ENCODE measurements around the gene ATP8B1.
"Not testable (repeated sequence)": the region's sequence is repeated elsewhere in the genome, so short reads cannot be mapped to it uniquely, and the experiment has no call there.

Gene ATP8B1

DNA sequence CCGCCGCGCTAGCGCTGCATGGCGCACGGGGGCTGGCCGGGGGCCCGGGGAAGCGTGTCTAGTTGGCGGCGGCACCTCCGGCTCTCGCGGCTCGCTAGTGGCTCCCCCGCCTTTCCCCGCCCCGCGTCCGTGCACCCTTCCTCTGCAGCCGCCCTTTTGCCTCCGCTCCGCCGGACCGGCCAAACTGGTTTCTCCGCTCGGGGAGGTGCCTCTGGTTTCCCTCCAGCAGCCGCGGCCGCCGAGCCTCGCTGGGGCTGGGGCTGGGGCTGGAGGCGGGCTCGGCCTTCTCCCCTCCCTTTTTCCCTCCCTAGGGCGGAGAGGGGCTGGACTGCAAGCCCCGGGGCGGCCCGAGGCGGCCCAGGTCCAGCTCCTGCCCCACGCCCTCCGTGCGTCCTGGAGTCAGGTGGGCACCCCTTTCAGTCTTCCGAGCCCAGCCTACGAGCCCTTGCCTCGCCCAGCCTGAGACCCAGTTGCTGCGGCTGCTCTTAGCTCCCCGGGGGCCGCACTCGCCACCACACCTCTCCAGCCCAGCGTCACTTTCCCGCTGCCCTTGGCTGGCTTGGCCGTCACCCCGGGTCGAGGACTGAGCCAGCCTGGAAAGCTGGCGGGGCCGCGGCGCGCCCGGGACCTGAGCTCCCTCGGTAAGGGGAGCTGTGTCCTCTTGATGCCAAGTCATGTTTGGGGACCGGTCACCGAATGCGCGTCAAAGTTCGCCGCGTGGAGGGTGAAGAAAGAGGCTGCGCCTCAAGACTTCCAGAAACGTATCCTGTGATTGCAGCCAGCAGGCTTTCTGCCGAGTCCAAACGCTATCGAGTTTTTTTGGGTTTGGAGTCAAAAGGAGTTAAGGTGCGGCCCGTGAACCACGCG is at the start of gene ATP8B1:
Gene ATP8B1 (minus strand): TSS at position 213 of the 867 bp plus-strand sequence. CDS start 71,508 bp downstream, outside the sequence.
- DNase-seq (ENCODE audit: low read depth), result no peak

DNA sequence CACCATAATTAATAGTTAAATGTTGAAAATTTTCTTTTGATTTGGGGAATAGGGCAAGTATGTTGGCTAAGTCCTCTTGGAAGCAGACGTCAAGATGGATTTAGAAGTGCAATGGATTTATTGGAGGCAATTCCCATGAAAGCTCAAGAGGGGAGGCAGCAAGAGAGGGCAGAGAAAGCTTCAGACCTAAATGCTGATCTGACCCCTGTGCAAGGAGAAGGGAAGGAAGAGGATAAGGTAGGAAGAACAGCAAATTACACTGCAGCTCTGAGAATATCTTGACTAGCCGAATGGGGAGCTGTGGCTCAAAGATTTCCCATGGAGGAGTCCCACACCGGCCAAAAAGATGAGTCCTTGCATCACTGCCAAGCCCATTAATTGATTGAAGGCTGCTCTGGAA is 46.9 kb upstream of the ATP8B1 start:
- no peak for DNase-seq (ENCODE audit: low read depth)

DNA sequence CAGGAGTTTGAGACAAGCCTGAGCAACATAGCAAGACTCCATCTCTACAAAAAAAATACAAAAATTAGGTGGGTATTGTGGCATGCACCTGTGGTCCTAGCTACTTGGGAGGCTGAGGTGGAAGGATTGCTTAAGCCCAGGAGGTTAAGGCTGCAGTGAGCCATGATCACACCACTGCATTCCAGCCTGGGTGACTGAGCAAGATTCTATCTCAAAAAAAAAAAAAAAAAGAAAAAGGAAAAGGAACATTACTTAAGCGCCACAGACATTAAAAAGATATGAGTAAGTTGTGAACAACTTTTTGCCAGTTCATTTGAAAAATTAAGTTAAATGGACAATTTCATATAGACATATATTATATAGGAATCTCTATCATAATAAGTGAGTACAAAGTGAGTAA is 45.3 kb upstream of the ATP8B1 start:
- not testable (repeated sequence) for DNase-seq (ENCODE audit: low read depth)

DNA sequence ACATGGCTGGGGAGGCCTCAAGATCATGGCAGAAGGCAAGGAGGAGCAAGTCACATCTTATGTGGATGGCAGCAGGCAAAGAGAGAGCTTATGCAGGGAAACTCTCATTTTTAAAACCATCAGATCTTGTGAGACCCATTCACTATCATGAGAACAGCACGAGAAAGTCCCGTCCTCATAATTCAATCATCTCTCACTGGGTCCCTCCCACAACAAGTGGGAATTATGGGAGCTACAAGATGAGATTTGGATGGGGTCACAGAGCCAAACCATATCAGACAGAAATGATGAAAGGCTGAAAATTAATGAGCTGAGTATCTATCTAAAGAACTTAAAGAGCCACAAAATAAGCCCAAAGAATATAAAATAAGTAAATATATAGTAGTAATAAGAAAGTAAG is 44.3 kb upstream of the ATP8B1 start:
- DNase-seq (ENCODE audit: low read depth), result not testable (repeated sequence)

DNA sequence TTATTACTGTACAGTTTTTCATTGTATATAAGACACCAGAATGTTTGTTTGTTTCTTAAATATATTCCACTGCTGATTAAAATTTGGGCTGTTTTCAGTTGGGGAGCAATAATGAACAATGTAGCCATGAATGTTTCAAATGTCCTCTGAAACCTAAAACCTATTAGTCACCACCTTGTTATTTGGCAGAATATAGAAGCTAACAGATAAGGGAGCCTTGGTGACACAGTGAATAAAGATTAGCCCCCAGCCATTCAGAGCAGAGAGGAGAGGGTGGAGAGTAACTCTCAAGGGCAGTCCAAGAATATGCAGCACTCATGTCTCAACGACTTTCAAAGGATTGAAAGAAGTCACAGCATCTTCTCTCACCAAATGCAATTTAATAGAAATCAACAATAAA is 43.1 kb upstream of the ATP8B1 start:
- DNase-seq (ENCODE audit: low read depth), result peak; percentile 80

DNA sequence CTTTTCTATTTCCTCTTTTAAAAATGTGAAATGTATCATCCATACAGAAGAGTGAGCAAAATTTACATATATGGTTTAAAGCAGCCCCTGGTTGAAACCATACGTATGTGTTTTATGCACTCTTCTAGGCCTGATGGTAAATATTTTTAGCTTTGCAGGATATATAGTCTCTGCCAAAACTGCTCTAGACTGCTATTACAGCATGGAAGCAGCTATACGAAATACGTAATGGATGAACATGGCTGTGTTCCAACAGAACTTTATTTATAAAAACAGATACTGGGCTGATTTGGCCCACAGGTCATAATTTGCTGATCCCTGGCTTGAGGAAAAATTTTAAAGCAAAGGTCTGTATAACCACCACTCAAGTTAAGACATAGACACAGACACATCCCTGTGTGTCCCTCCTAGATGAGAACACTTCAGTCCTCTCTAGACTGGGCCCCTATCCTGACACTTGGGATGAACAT is 42.5 kb upstream of the ATP8B1 start:
- no peak for DNase-seq (ENCODE audit: low read depth)

DNA sequence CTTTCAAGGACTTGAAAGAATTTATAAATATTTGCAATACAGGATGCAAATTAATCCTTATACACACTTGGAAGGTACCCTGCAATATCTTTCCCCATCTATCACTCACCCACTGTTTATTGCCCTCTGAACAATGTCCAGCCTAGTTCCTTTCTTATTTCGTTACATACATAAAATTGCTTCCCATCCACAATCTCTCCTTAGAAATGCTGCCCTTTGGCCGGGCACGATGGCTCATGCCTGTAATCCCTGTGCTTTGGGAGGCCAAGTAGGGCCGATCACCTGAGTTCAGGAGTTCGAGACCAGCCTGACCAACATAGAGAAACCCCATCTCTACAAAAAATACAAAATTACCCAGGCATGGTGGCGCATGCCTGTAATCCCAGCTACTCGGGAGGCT is 41.2 kb upstream of the ATP8B1 start:
- no peak for DNase-seq (ENCODE audit: low read depth)

DNA sequence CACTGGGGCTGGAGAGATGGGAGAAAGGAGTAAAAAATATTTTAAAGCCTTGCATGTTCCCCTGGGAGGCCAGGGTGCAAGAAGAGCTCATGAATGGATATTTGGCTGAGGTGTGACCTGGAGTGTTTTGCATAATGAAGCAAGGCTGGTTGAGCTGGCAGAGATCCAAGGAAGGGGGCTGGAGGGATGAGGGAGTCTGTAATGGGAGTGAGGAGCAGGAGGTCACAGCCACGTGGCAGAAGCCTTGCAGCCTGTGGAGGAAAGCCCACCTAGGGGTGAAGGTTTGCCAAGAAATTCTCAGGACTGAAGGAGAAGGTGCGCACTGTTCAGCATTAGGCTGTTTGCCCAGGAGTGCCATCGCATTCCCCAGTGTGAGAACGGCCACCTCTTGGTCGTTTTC is 40.3 kb upstream of the ATP8B1 start:
- DNase-seq (ENCODE audit: low read depth), result no peak

DNA sequence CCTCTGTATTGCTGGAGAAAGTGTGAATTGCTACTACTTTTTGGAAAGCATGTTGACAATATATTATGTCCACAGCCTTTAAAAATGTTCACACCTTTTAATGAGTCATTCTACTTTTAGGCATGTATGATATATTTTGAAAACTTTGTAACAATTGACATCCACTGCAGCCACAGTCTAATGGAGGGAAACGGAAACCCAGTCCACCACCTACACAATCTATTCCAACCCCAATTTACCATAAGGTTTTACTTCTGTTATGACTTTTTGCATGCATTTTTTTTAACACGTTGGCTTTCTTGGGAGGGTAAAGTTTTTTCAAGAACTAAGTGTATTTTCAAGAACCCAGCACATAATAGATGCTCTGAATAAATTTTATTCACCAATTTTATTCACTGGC is 38.5 kb upstream of the ATP8B1 start:
- DNase-seq (ENCODE audit: low read depth), result no peak

DNA sequence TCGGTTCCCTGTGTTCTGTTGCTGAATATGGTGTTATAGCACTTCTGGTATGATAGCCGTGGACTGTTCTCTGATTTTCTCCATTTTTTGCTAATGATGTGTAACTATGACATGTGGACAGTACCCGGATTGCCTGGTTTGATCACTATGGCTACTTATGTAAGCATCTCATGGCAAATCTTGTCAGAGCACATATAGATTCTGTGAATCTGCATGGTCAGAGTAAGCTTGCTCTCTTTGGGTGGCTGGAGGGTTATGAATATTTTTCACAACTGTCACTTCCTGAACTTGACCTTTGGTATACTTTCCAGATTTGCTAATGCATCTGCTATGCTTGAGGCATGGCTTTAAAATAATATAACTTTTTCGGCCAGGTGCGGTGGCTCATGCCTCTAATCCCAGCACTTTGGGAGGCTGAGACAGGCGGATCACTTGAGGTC is 36.8 kb upstream of the ATP8B1 start:
- DNase-seq (ENCODE audit: low read depth), result peak; percentile 90

DNA sequence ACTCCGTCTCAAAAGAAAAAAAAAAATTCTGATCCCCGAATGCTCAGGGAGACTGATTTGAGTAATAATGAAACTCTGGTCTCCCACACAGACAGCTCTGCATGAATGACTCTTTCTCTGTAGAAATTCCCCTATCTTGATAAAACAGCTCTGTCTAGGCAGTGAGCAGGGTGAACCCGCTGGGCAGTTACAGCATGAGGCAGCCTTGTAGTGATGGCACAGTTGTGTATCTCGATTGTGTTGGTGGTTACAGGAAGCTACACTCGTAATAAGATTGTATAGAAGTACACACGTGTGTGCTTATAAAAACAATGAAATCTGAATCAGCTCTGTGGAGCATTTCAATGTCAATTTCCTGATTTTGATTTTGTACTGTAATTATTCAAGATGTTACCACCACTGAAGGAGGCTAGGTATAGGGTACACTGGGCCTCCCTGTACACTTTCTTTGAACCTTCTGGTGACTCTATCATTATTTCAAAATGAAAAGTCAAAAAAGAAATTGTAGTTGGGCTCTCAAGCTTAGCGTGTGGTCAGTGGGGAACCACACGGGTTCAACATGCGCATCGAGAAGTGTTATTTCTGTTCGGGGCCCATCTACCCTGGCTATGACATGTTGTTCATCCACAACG is 34.9 kb upstream of the ATP8B1 start:
- no peak for DNase-seq (ENCODE audit: low read depth)

DNA sequence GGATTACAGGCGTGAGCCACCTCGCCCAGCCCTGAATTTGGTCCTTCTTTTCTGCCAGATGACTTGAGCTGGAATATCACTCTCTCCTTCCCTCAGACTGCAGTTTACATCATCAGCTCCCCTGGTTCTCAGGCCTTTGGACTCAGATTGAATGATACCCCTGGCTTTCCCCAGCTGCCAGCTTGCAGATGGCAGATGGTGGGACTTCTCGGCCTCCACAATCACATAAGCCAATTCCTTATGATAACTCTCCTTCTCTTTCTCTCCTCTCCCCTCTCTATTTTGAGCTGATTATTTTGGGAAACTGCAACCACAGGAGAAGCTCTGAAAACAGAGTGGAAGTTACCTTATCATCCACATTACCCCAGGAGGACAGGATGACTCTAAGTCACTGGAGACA is 33.4 kb upstream of the ATP8B1 start:
- DNase-seq (ENCODE audit: low read depth), result no peak

DNA sequence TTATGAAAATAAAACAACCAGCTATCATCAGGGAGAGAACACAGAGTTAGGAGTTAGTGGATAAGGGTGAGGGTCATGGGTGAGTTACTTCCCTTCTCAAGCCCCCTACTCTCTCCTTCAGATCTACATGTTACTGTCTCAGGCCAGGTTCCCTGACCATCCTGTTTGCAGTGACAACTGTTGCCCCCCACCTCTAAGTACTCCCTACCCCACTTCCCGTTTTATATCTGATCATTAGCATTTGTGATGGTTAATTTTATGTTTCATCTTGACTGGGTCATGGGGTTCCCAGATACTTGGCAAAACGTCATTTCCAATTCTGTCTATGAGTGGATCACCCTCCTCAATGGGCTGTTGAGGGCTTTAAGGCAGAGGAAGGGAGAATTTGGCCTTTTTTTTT is 32.8 kb upstream of the ATP8B1 start:
- no peak for DNase-seq (ENCODE audit: low read depth)

DNA sequence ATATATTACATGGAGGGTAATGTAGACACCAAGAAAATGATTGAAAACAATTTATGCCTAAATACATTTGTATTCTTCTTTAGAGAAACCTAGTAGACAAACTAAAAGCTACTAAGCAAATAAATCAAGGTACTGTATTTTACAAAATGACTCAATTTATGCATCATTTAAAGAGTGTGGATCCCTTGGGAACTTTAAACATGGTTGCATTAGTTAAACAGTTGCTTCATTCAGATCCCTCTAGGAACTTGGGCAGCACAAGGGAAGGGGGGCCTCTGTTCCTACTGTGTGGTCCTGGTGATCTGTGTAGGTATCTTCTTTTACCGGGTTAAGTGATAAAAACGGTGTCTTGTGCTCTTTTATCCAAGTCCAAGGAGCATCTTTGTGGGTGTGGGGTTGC is 31.5 kb upstream of the ATP8B1 start:
- no peak for DNase-seq (ENCODE audit: low read depth)

DNA sequence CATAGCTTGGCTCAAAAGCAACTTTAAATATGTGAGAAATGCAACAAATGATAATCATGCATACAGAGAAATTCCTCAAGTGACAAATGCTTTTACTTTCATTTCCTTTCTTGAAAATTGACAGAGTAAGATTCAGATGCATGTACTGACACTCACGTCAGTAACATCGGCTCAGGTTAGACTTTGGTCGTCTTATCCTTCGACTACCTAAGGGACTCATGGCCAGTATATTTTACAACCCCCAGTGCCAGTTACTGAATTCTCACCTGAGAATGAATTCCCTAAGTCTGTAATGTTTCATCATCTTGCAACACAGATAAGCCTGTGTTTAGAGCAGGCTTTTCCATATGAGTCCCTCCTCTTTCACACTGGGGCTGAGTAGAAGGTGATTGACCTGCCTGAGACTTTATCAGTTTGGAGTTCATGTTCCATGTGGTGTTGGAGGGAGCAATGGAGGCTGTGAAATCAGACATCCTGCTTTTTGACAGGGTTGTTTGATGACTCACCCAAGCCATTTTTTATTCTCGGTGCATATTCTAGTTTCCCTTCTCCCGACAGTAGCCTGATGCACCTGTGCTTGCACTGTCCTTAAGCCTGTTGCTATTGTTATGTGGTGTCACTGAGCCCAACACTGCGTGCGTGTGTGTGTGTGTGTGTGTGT is 30.5 kb upstream of the ATP8B1 start:
- DNase-seq (ENCODE audit: low read depth), result no peak

DNA sequence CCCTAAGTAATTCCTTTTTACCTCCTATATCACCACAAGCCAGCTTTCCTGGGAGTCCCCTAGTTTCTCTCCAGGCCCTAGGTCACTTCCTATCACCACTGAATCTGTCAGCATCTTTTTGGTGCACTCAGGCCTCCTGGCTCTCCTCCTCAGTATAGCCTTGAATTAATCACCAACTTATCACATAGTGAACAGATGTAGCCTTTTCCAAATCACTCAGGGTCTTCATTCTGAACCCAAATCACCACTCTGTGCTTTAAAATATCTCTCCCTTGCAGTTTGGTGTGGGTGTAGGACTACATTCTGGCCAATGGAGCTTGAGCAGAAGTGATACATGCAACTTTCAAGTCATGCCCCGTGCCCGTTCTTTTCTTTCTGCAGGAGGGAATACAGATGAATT is 29.6 kb upstream of the ATP8B1 start:
- DNase-seq (ENCODE audit: low read depth), result no peak

DNA sequence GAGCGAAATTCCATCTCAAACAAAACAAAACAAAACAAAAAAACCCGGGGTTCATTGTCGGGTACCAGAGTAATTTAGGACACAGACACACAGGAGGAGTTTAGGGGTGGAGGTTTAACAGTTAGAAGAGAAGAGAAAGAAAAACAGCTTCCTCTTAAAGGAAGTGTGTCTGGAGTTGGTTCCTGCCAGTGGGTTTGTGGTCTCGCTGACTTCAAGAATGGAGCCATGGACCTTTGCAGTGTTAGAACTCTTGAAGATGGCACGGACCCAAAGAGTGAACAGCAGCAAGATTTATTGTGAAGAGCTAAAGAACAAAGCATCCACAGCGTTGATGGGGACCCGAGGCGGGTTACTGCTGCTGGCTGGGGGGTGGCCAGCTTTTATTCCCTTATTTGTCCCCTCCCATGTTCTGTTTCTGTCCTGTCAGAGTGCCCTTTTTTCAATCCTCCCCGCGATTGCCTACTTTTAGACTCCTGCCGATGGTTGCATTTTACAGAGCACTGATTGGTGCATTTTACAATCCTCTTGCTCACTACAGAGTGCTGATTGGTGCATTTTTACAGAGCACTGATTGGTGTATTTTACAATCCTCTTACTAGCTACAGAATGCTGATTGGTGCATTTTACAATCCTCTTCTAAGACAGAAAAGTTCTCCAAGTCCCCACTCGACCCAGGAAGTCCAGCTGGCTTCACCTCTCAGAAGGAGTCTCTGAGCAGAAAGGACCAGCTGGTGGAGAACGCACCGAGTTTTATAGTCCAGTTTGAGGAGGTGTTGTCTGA is 28.7 kb upstream of the ATP8B1 start:
- no peak for DNase-seq (ENCODE audit: low read depth)

DNA sequence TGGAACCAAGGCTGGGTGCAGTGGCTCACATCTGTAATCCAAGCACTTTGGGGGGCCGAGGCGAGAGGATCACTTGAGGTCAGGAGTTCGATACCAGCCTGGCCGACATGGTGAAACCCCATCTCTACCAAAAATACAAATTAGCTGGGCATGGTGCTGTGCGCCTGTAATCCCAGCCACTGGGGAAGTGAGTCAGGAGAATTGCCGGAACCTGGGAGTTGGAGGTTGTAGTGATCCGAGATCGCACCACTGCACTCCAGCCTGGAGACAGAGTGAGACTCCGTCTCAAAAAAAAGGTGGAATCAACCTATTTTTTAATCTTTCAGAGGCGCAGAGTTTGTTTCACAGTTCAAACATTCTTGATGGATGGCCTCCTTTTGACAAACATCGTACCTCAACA is 24.5 kb upstream of the ATP8B1 start:
- no peak for DNase-seq (ENCODE audit: low read depth)

DNA sequence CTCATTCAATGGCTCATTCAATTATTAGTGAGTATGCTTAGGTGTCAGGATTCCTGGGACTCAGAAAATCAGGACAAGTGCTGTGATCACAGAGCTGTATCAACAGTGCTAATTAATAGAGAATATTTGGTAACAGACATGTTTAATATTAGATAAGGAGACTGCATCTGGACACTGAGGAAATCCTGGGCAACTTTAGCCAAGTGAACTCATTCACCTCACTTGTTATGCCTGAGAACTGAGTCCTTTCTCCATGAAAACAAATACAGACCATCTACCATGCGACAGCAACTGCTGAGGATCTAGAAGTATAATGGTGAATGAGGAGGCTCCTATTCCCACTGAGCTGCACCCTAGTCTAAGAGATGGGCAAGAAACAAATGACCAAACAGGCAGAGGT is 23.1 kb upstream of the ATP8B1 start:
- DNase-seq (ENCODE audit: low read depth), result no peak

DNA sequence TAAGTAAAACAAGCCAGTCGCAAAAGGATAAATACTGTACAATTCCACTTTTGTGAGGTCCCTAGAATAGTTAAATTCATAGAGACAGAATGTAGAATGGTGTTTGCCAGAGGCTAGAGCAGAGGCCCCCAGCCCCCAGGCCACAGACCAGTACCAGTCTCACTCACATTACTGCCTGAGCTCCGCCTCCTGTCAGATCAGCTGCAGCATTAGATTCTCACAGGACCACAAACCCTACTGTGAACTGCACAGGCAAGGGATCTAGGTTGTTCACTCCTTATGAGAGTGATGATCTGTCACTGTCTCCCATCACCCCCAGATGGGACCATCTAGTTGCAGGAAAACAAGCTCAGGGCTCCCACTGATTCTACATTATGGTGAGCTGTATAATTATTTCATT is 17.5 kb upstream of the ATP8B1 start:
- DNase-seq (ENCODE audit: low read depth), result not testable (repeated sequence)

DNA sequence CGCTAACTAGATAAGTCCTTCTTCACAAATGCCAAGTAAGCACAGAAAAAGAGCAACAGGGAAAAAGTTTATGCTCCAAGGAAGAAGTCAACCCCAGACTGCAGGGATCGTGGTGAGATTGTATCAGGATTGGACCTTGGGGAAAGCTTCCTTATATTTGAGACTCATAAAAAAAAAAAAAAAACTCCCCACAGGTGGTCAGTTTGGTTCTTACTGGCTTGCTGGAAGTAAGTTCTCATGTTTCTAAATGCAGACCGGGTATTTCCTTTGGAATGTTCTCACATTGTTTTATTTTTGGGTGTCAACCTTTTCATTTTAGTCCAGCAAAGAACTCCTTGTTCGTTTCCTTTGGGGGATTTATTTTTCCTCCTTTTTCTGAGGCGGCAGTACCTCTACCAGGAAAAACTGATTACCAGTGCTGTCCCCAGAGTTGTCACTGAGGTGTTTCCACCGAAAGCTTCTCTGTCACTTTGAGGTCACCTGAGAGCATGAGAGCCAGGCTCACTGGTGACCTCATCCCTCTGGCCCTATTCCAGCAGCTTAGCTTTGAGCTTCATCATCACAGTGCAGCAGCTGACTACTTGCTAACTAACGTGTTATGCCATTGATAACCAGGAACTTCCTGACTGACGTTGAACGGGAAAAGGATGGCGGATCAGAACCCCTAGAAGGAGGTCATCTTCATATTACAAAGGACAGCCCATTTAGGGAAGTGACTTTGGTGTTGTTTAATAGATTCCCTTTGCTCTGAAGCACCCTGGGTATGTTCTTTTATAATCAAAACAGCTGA is 16.8 kb upstream of the ATP8B1 start:
- peak; percentile 96 for DNase-seq (ENCODE audit: low read depth)
